ENCODE measurements around the gene MAGI1.

MAGI1 gene

GRCh38 chr3:65411367-65411766, 627.4 kb downstream of the MAGI1 start:
- no peak overlapping the region for H3K4me3 ChIP-seq (ENCODE audit: low read depth, low read length)

GRCh38 chr3:65409176-65409569, 629.5 kb downstream of the MAGI1 start:
- no peak overlapping the region for H3K4me3 ChIP-seq (ENCODE audit: low read depth, low read length)

- H3K4me3 ChIP-seq (ENCODE audit: low read depth, low read length): no peak overlapping the region
Observed at GRCh38 chr3:65408531-65409175, 630.1 kb downstream of the MAGI1 start.

GRCh38 chr3:65406470-65406869, 632.2 kb downstream of the MAGI1 start:
- no peak overlapping the region for H3K4me3 ChIP-seq (ENCODE audit: low read depth, low read length)

GRCh38 chr3:65402597-65402996, 636.1 kb downstream of the MAGI1 start:
- no peak overlapping the region for H3K4me3 ChIP-seq (ENCODE audit: low read depth, low read length)

GRCh38 chr3:65401359-65402305, 637.1 kb downstream of the MAGI1 start:
- H3K4me3 ChIP-seq (ENCODE audit: low read depth, low read length): no peak overlapping the region

GRCh38 chr3:65400899-65401298, 637.8 kb downstream of the MAGI1 start:
- no peak overlapping the region for H3K4me3 ChIP-seq (ENCODE audit: low read depth, low read length)

GRCh38 chr3:65398953-65399352, 639.8 kb downstream of the MAGI1 start:
- H3K4me3 ChIP-seq (ENCODE audit: low read depth, low read length): no peak overlapping the region

- no peak overlapping the region for H3K4me3 ChIP-seq (ENCODE audit: low read depth, low read length)
Observed at GRCh38 chr3:65396078-65396477, 642.6 kb downstream of the MAGI1 start.

GRCh38 chr3:65391068-65391467, 647.6 kb downstream of the MAGI1 start:
- no peak overlapping the region for H3K4me3 ChIP-seq (ENCODE audit: low read depth, low read length)

GRCh38 chr3:65385805-65386204, 652.9 kb downstream of the MAGI1 start:
- H3K4me3 ChIP-seq (ENCODE audit: low read depth, low read length): no peak overlapping the region

- H3K4me3 ChIP-seq (ENCODE audit: low read depth, low read length): no peak overlapping the region
Observed at GRCh38 chr3:65381496-65382010, 657.2 kb downstream of the MAGI1 start.

GRCh38 chr3:65379223-65379622, 659.5 kb downstream of the MAGI1 start:
- H3K4me3 ChIP-seq (ENCODE audit: low read depth, low read length): no peak overlapping the region

GRCh38 chr3:65377637-65378036, 661.1 kb downstream of the MAGI1 start:
- H3K4me3 ChIP-seq (ENCODE audit: low read depth, low read length): no peak overlapping the region

GRCh38 chr3:65376426-65376825, 662.3 kb downstream of the MAGI1 start:
- H3K4me3 ChIP-seq (ENCODE audit: low read depth, low read length): no peak overlapping the region

GRCh38 chr3:65371053-65371452, 667.7 kb downstream of the MAGI1 start:
- H3K4me3 ChIP-seq (ENCODE audit: low read depth, low read length): no peak overlapping the region

GRCh38 chr3:65368866-65369265, 669.9 kb downstream of the MAGI1 start:
- no peak overlapping the region for H3K4me3 ChIP-seq (ENCODE audit: low read depth, low read length)

GRCh38 chr3:65362688-65363087, 676.0 kb downstream of the MAGI1 start:
- H3K4me3 ChIP-seq (ENCODE audit: low read depth, low read length): no peak overlapping the region

GRCh38 chr3:65361448-65361847, 677.3 kb downstream of the MAGI1 start:
- H3K4me3 ChIP-seq (ENCODE audit: low read depth, low read length): no peak overlapping the region

GRCh38 chr3:65356331-65357248, 682.1 kb downstream of the MAGI1 start:
- H3K4me3 ChIP-seq (ENCODE audit: low read depth, low read length): no peak overlapping the region

GRCh38 chr3:65354880-65355279, 683.8 kb downstream of the MAGI1 start:
- no peak overlapping the region for H3K4me3 ChIP-seq (ENCODE audit: low read depth, low read length)

All from iPS-11a (cell line).